ENCODE results near the gene ZNF516.

DNA sequence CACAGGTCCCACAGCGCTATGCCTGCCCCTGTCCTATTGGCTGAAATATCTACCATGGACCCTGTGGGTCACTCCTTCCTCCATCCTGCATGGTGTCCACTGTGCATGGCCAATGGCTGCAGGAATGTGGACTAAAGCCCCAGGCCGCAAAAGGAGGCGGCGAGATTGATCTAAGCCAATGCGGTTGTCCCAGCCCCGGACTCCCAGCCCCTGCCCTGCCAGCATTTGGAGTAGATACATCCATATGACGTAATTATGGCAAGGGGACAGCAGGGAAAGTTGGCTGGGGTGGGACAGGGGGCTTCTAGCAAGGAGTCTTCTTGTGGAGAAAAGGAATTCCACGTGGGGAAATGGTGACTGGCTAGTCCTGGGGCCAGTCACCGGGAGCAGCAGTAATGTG is 11.4 kb upstream of the ZNF516 start:
- no peak for TF ChIP-seq POLR2A (IDR thresholded peaks at IDR 0.05; ENCODE audit: low read depth, low read length)
- no peak for TF ChIP-seq POLR2AphosphoS5 (IDR thresholded peaks at IDR 0.05; ENCODE audit: low read depth, low read length)
- no peak for TF ChIP-seq TAF1 (IDR thresholded peaks at IDR 0.05; ENCODE audit: borderline replicate concordance, low read depth, low read length)

Measured in GM12892 (cell line).